Measurements from ENCODE around the gene CDH22. TPM values are rescaled to one million over a fixed set of nuclear protein-coding genes. Genes with fewer than 3 reads are reported as not detected.

Gene CDH22
- total and polyA plus RNA-seq, 9 of the 15 experiments (the other 6 are each of a cell fraction or from before 2014, with no cell fraction given), result 0.07 to 0.08 TPM; not detected in 7

DNA sequence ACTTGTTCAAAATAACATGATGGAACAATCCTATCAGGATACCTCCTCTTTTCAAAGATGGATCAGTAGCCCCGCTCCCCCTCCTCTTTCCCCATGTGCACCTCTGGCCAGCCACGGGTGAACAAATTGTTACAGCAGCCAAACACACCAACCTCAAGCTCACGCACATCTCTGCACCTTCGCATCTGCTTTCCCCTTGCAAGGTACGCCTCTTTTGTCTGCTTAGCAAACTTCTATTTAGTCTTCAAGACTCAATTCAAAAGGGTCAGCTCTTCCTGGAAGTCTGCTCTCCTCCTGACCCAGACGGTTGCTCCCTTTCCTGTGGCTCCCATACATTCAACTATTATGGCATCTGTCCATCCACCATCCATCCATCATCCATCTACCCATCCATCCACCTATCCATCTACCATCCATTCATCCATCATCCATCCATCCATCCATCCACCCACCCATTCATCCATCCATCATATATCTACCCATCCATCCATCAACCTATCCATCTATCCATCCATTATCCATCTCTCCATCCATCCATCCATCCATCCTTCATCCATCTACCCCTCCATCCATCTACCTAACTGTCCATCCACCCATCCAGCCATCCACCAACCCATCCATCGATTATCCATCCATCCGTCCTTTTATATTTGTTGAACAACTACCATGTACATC lies 36.3 kb upstream of the CDH22 start:
- Histone ChIP-seq H3K4me1 (replicated peaks in 1 of 2; ENCODE audit: control insufficient read depth in 2 of 2, insufficient read depth in 2 of 2, low read length in 2 of 2) (peaks cover 9 to 17% of the 10 kb centered on the region in 2 experiments), H3K4me3 (no peak overlapping the region), H3K27me3 (ENCODE audit: control insufficient read depth in 2 of 2, insufficient read depth in 2 of 2, low read length in 2 of 2) (peaks cover 17 to 36% of the 10 kb centered on the region in 2 experiments; a peak in 4 of 5 replicates), H2AFZ (ENCODE audit: low read depth, low read length) (no peak overlapping the region), H3K4me2 (ENCODE audit: insufficient read depth, low read length) (no peak overlapping the region), H3K27ac (ENCODE audit: extremely low read depth, low read depth, low read length) (no peak overlapping the region), H3K36me3 (ENCODE audit: control insufficient read depth, insufficient read depth, low read length) (peaks cover 12% of the 10 kb centered on the region; the same call in 2 of the 3 replicates), H3K9me3 (replicated peaks; ENCODE audit: control insufficient read depth, insufficient read depth, low read depth, low read length) (no peaks in the 10 kb centered on the region), H3K79me2 (ENCODE audit: control insufficient read depth, insufficient read depth, low read length) (no peaks in the 10 kb centered on the region), H3K9ac (ENCODE audit: insufficient read depth in 1 of 2, low read depth in 2 of 2, low read length in 2 of 2) (no peak overlapping the region), H3K9me1 (ENCODE audit: control insufficient read depth, insufficient read depth, low read length) (no peaks in the 10 kb centered on the region), H4K20me1 (replicated peaks; ENCODE audit: control insufficient read depth, insufficient read depth, low read length) (peaks cover 18% of the 10 kb centered on the region)
- POLR2A ChIA-PET, result interaction anchor here (0.8 to 0.9 kb wide), 2 partner anchors 11 to 39 kb away, joined by 3 to 6 read pairs; no protein-coding TSS in a partner anchor
- no TSS peak for BruUV-seq (replicated peaks)
- DNase-seq (ENCODE audit: extremely low read depth in 1 of 4, low spot score in 3 of 4) (no peak), ATAC-seq (no peak), FAIRE-seq (no peak)
- CTCF ChIA-PET (ENCODE audit: low intra/inter-chr PET ratio), result no interaction called here
- intact Hi-C loops (cut with micrococcal nuclease) (no loop called here), in situ Hi-C loops (cut with MboI) (no loop called here)
- 15% methylated on average over 8 of the region's 8 CpGs for WGBS (ENCODE audit: insufficient coverage, low coverage, missing lambda C conversion rate)
- TF ChIP-seq ZZZ3 (IDR thresholded peaks at IDR 0.05) (no peak), ELF1 (tag; IDR thresholded peaks at IDR 0.05) (no peak), CBFA2T2 (conservative IDR thresholded peaks at IDR 0.05) (no peak), E2F3 (CRISPR knock-in tag; IDR thresholded peaks at IDR 0.05) (no peak), POLR2A (conservative IDR thresholded peaks at IDR 0.05) (peak; percentile 63), NUFIP1 (IDR thresholded peaks at IDR 0.05; ENCODE audit: partially characterized antibody) (no peak), ZNF143 (CRISPR knock-in tag; IDR thresholded peaks at IDR 0.05) (no peak), FOXA1 (IDR thresholded peaks at IDR 0.05; ENCODE audit: borderline replicate concordance) (no peak), POLR2B (IDR thresholded peaks at IDR 0.05; ENCODE audit: low read depth, partially characterized antibody) (peak; percentile 78), PPARD (CRISPR knock-in tag; IDR thresholded peaks at IDR 0.05) (no peak), RHOXF2B (CRISPR knock-in tag; conservative IDR thresholded peaks at IDR 0.05) (no peak)
- TF ChIP-seq, protein P1, sequence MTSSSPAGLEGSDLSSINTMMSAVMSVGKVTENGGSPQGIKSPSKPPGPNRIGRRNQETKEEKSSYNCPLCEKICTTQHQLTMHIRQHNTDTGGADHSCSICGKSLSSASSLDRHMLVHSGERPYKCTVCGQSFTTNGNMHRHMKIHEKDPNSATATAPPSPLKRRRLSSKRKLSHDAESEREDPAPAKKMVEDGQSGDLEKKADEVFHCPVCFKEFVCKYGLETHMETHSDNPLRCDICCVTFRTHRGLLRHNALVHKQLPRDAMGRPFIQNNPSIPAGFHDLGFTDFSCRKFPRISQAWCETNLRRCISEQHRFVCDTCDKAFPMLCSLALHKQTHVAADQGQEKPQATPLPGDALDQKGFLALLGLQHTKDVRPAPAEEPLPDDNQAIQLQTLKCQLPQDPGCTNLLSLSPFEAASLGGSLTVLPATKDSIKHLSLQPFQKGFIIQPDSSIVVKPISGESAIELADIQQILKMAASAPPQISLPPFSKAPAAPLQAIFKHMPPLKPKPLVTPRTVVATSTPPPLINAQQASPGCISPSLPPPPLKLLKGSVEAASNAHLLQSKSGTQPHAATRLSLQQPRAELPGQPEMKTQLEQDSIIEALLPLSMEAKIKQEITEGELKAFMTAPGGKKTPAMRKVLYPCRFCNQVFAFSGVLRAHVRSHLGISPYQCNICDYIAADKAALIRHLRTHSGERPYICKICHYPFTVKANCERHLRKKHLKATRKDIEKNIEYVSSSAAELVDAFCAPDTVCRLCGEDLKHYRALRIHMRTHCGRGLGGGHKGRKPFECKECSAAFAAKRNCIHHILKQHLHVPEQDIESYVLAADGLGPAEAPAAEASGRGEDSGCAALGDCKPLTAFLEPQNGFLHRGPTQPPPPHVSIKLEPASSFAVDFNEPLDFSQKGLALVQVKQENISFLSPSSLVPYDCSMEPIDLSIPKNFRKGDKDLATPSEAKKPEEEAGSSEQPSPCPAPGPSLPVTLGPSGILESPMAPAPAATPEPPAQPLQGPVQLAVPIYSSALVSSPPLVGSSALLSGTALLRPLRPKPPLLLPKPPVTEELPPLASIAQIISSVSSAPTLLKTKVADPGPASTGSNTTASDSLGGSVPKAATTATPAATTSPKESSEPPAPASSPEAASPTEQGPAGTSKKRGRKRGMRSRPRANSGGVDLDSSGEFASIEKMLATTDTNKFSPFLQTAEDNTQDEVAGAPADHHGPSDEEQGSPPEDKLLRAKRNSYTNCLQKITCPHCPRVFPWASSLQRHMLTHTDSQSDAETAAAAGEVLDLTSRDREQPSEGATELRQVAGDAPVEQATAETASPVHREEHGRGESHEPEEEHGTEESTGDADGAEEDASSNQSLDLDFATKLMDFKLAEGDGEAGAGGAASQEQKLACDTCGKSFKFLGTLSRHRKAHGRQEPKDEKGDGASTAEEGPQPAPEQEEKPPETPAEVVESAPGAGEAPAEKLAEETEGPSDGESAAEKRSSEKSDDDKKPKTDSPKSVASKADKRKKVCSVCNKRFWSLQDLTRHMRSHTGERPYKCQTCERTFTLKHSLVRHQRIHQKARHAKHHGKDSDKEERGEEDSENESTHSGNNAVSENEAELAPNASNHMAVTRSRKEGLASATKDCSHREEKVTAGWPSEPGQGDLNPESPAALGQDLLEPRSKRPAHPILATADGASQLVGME (CRISPR knock-in tag; IDR thresholded peaks at IDR 0.05), result no peak
- TF ChIP-seq, protein P2, sequence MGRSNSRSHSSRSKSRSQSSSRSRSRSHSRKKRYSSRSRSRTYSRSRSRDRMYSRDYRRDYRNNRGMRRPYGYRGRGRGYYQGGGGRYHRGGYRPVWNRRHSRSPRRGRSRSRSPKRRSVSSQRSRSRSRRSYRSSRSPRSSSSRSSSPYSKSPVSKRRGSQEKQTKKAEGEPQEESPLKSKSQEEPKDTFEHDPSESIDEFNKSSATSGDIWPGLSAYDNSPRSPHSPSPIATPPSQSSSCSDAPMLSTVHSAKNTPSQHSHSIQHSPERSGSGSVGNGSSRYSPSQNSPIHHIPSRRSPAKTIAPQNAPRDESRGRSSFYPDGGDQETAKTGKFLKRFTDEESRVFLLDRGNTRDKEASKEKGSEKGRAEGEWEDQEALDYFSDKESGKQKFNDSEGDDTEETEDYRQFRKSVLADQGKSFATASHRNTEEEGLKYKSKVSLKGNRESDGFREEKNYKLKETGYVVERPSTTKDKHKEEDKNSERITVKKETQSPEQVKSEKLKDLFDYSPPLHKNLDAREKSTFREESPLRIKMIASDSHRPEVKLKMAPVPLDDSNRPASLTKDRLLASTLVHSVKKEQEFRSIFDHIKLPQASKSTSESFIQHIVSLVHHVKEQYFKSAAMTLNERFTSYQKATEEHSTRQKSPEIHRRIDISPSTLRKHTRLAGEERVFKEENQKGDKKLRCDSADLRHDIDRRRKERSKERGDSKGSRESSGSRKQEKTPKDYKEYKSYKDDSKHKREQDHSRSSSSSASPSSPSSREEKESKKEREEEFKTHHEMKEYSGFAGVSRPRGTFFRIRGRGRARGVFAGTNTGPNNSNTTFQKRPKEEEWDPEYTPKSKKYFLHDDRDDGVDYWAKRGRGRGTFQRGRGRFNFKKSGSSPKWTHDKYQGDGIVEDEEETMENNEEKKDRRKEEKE (IDR thresholded peaks at IDR 0.05; ENCODE audit: borderline replicate concordance in 1 of 2, control insufficient read depth in 1 of 2, low read depth in 2 of 2, low read length in 1 of 2), result 0 out of 4 replicates have a peak, but pooled peaks of 1 of the 2 experiments have one; percentile 21
- TF ChIP-seq, protein P3, sequence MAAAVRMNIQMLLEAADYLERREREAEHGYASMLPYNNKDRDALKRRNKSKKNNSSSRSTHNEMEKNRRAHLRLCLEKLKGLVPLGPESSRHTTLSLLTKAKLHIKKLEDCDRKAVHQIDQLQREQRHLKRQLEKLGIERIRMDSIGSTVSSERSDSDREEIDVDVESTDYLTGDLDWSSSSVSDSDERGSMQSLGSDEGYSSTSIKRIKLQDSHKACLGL (CRISPR knock-in tag; IDR thresholded peaks at IDR 0.05; ENCODE audit: borderline replicate concordance, poor library complexity, severe bottlenecking), result no peak
